Activated effector memory CD4-positive, alpha-beta T cell treated with anti-CD3 and anti-CD28 coated beads, Interleukin-2, amount 50 U/mL, for 16 hours (primary cell): ENCODE measurements around the gene DPM1.
"Not testable (repeated sequence)": the region's sequence is repeated elsewhere in the genome, so short reads cannot be mapped to it uniquely, and the experiment has no call there.

ENCODE experiments used
- DNase-seq: peaks from one replicate; pipeline ENCODE4 v3.0.0-alpha.2; 2020

Gene DPM1

GRCh38 chr20:50978533-50978932 is 20.2 kb upstream of the DPM1 start:
- not testable (repeated sequence) for DNase-seq

- peak; percentile 13 for DNase-seq
Measured at GRCh38 chr20:50977066-50978021, 19.0 kb upstream of the DPM1 start.

- DNase-seq, result no peak
Measured at GRCh38 chr20:50975701-50976330, 17.5 kb upstream of the DPM1 start.

- no peak for DNase-seq
Measured at GRCh38 chr20:50969912-50970311, 11.6 kb upstream of the DPM1 start.

- no peak for DNase-seq
Measured at GRCh38 chr20:50969435-50969834, 11.1 kb upstream of the DPM1 start.

GRCh38 chr20:50968289-50968688 is 10.0 kb upstream of the DPM1 start:
- DNase-seq, result no peak

- no peak for DNase-seq
Measured at GRCh38 chr20:50967586-50967985, 9.3 kb upstream of the DPM1 start.

- no peak for DNase-seq
Measured at GRCh38 chr20:50959543-50960126, 1.3 kb upstream of the DPM1 start.

GRCh38 chr20:50958615-50959542 is 547 bp upstream of the DPM1 start, which contains the start of gene MOCS3:
Gene MOCS3 (plus strand): TSS chr20:50958818. CDS start chr20:50958843, 25 bp downstream.
- peak; percentile 93 for DNase-seq

- no peak for DNase-seq
Measured at GRCh38 chr20:50957276-50957675, 1.1 kb downstream of the DPM1 start.

GRCh38 chr20:50953821-50954220 is 4.5 kb downstream of the DPM1 start:
- DNase-seq, result no peak

GRCh38 chr20:50953196-50953595 is 5.1 kb downstream of the DPM1 start:
- no peak for DNase-seq

GRCh38 chr20:50948132-50948785 is 10.1 kb downstream of the DPM1 start:
- no peak for DNase-seq

- no peak for DNase-seq
Measured at GRCh38 chr20:50943069-50943468, 15.3 kb downstream of the DPM1 start.

- no peak for DNase-seq
Measured at GRCh38 chr20:50933589-50933988, 24.7 kb downstream of the DPM1 start.

- no peak for DNase-seq
Measured at GRCh38 chr20:50932691-50933280, 25.5 kb downstream of the DPM1 start.

- no peak for DNase-seq
Measured at GRCh38 chr20:50932016-50932485, 26.3 kb downstream of the DPM1 start.

GRCh38 chr20:50931306-50932015 is 26.9 kb downstream of the DPM1 start, which contains the start of gene ADNP:
Gene ADNP (minus strand): TSS chr20:50931437. CDS start chr20:50903996, 27,441 bp downstream.
- DNase-seq, result peak; percentile 94

- DNase-seq, result no peak
Measured at GRCh38 chr20:50930976-50931305, 27.4 kb downstream of the DPM1 start.

- DNase-seq, result no peak
Measured at GRCh38 chr20:50930139-50930975, 28.0 kb downstream of the DPM1 start.
